AG09309 (cell line): ENCODE results near the gene VLDLR.

Source experiments
- DNase-seq: peaks from one replicate; pipeline ENCODE4 v3.0.0-alpha.2; 2010; ENCODE audit warnings: low read depth
- H3K4me3 ChIP-seq: 2 replicates; pipeline ENCODE4 v1.5.1; 2011; ENCODE audit warnings: mild to moderate bottlenecking, low read depth, low read length, moderate library complexity; ENCODE audit not compliant: control insufficient read depth
- TF ChIP-seq, protein P1 (sequence below): IDR thresholded peaks from 2 replicates; pipeline ENCODE4 v1.5.1; 2011; ENCODE audit warnings: mild to moderate bottlenecking, low read depth, low read length, inconsistent platforms; ENCODE audit not compliant: insufficient read depth, control insufficient read depth; ENCODE audit errors: missing control alignments

Gene VLDLR

DNA sequence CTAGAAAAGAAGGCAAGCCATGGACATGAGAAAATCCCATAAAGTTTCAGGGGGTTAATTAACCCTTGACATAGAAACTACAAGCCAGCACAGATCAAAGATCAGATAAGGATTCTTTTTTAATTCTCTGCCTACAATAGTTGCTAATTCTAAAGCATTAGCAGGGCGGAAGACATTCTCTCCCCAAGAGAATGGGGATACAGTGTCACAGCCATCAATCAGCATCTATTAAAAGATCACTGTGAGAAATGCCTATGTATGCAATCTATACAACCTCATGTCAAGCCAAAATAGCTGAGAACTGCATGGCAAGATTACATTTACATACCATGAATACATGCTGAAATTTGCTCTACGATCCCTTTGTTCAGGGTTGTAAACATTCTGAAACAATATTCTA lies 14.3 kb downstream of the VLDLR start:
- H3K4me3 ChIP-seq: no peak overlapping the region
- DNase-seq: no peak
- TF ChIP-seq, protein P1, sequence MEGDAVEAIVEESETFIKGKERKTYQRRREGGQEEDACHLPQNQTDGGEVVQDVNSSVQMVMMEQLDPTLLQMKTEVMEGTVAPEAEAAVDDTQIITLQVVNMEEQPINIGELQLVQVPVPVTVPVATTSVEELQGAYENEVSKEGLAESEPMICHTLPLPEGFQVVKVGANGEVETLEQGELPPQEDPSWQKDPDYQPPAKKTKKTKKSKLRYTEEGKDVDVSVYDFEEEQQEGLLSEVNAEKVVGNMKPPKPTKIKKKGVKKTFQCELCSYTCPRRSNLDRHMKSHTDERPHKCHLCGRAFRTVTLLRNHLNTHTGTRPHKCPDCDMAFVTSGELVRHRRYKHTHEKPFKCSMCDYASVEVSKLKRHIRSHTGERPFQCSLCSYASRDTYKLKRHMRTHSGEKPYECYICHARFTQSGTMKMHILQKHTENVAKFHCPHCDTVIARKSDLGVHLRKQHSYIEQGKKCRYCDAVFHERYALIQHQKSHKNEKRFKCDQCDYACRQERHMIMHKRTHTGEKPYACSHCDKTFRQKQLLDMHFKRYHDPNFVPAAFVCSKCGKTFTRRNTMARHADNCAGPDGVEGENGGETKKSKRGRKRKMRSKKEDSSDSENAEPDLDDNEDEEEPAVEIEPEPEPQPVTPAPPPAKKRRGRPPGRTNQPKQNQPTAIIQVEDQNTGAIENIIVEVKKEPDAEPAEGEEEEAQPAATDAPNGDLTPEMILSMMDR: no peak

DNA sequence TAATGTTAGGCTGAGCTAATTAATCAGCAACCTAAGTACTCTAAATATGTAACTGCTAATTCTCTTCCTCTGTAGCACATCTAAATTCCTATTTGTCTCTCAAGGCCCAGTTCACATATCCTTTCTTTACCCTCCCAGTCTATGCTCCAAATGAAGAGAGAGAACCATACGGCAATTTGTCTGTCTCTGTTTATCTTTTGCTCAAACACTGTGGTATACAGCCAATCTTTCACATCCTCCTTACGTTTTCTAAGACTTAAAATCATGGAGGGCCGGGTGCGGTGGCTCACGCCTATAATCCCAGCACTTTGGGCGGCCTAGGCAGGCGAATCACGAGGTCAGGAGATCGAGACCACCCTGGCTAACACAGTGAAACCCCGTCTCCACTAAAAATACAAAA lies 15.8 kb downstream of the VLDLR start:
- no peak overlapping the region for H3K4me3 ChIP-seq
- DNase-seq: no peak
- TF ChIP-seq, protein P1: no peak

DNA sequence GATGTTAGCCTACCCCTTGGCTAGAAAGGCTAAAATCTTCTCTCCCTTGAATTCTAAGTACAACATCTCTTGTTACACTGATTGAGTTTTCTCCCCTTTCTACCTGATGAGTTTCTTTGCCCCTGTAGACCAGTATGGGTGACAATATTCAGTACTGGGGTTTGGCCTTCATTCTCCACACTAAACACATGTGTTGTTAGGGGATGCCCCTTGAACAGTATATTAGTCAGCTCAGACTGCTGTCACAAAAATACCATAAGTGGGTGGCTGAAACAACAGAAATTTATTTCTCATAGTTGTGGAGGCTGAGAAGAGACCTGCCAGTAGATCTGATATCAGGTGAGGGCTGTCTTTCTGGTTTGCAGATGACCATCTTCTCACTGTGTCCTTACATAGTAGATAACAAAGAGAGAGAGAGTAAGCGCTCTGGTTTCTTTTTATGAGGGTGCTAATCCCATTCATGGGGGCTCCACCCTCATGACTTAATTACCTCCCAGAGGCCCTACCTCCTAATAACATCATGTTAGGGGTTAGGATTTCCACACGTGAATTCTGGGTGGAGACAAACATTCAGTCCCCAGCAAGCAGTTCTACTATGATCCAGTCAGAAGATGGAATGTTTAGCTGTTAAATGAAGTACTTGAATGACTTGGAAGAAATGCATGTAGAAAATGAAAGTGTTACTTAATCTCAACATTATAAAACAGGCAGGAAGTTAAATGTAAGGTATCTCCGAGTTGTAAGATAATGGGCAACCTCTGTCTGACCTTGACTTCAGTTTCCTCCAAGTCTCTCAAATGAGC lies 17.5 kb downstream of the VLDLR start:
- DNase-seq: no peak
- H3K4me3 ChIP-seq: no peak overlapping the region
- TF ChIP-seq, protein P1: no peak

DNA sequence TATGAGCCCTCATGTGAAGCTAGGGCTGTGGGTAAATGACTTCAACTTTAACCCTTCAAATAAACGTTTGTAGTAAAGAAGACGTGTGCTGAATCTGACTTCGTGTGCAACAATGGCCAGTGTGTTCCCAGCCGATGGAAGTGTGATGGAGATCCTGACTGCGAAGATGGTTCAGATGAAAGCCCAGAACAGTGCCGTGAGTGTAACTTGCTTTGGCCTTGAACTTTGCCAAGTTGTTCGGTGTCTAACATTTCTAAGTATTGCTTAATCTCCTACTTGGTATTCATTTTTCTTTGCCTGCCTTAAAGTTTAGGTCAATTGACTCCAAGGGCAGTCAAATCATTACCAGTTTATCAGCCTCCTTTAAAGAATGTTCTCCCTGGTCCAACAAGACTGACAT lies 18.2 kb downstream of the VLDLR start:
- no peak overlapping the region for H3K4me3 ChIP-seq
- no peak for DNase-seq
- TF ChIP-seq, protein P1: no peak

DNA sequence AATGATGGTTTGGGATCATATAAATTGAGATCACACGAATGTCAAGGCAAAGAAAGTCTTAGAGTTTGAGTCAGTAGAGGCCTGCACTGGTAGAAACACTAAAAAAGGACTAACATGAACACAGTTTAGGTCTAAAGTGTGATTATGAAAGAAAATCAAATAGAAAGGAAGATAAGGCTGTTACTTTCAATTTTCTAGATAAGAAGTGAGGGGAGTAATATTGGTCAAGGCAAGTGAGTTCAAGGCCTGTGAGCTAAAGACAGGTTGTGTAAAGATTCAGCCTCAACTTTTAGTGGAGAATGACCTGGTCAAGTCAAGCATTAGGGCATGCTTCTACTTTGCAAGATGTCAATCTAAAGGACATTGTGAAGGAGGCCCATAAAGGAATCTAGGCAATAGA lies 19.0 kb downstream of the VLDLR start:
- no peak overlapping the region for H3K4me3 ChIP-seq
- no peak for DNase-seq
- TF ChIP-seq, protein P1: no peak

DNA sequence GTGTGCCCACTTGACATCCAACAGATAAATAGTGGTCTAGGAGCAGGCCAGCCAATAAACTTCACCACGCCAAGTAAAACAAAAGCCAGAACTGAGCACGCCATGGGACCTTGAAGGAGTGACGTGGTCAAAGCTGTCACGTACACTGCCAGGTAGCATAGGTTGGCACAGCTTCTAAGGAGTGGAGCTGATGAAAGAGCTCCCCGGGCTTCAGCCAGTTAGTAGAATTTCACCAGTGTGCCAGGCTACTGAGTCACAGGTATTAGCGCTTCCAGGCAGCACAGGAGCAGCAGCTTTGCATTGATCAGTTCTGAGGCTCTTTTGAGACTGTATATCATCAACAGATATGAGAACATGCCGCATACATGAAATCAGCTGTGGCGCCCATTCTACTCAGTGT lies 19.4 kb downstream of the VLDLR start:
- no peak for DNase-seq
- H3K4me3 ChIP-seq: no peak overlapping the region
- TF ChIP-seq, protein P1: no peak

DNA sequence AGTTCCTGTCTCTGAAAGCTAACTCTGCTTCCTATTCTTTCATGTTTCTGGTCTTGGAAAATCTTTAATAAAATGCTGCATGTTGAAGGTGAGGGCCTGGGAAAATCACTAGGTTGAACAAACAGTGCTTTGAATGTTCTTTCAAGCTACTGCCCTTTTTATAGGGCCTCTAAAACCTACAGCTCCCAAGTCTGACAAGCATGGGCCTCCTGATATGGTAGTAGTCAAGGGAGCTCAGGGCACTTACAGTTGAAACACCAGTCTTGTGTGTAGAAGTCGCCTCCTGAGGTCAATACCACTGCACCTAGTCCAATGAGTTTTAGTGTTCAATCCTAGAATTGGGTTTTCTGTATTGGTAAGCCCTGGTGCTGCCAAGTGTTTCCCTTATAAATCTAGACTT lies 20.5 kb downstream of the VLDLR start:
- no peak for DNase-seq
- TF ChIP-seq, protein P1: no peak
- H3K4me3 ChIP-seq: no peak overlapping the region
